Measurements from ENCODE around the gene KLF4.

- TF ChIP-seq POLR2AphosphoS5 (IDR thresholded peaks at IDR 0.05) (no peak), CTCF (IDR thresholded peaks at IDR 0.05 in 8 of 11, conservative IDR thresholded peaks at IDR 0.05 in 3 of 11) (no peak), POLR2A (IDR thresholded peaks at IDR 0.05) (no peak)
Observed at GRCh38 chr9:107485458-107486043, 4.0 kb downstream of the KLF4 start.
